ENCODE measurements around the gene FAM131B.

- TF ChIP-seq EZH2 (optimal IDR thresholded peaks at IDR 0.05; ENCODE audit: low read depth, low read length) = no peak
- no peak for TF ChIP-seq EZH2phosphoT487 (IDR thresholded peaks at IDR 0.05; ENCODE audit: low read length)
- no peak for TF ChIP-seq CTCF (IDR thresholded peaks at IDR 0.05; ENCODE audit: low read length)
Measured at GRCh38 chr7:143304938-143305337, 57.6 kb downstream of the FAM131B start.

Measured in MM.1S (cell line).